Naive thymus-derived CD4-positive, alpha-beta T cell (primary cell): Measurements from ENCODE around the gene KRT14. TPM values are rescaled to one million over a fixed set of nuclear protein-coding genes. Genes with fewer than 3 reads are reported as not detected.
"Not testable (repeated sequence)": the region's sequence is repeated elsewhere in the genome, so short reads cannot be mapped to it uniquely, and the experiment has no call there.

ENCODE experiments used
- ATAC-seq: fragments of 150-1000 bp; cut with Tn5 transposase; 2 replicates; pipeline ENCODE4 v1.10.0; 2021; ENCODE audit warnings: mild to moderate bottlenecking, moderate library complexity
- CTCF ChIA-PET: fragments of 350-600 bp; sonication (Branson Sonifier 250); formaldehyde crosslinking; loops from one replicate; lab custom pipeline; 2021; ENCODE audit warnings: antibody characterized with exemption; lab: Charles Lee
- POLR2A ChIA-PET: fragments of 350-600 bp; sonication (Branson Sonifier 250); formaldehyde crosslinking; loops from one replicate; lab custom pipeline; 2021; ENCODE audit warnings: antibody characterized with exemption, inconsistent platforms; lab: Charles Lee
- DNase-seq, 9 donors: peaks; one replicate each; pipeline versions ENCODE4 v3.0.0 to v3.0.0-alpha.2; 2020 to 2022; ENCODE audit warnings: mixed read lengths in 1 of 9
- H3K27ac ChIP-seq: one replicate; pipeline ENCODE4 v1.7.0; 2013; ENCODE audit warnings: mild to moderate bottlenecking, low read depth, low read length, moderate library complexity
- H3K27me3 ChIP-seq, 2 donors: one replicate each; pipeline ENCODE4 v1.7.0; 2013; ENCODE audit warnings: low read length in 2 of 2, mild to moderate bottlenecking in 2 of 2, moderate library complexity in 2 of 2; ENCODE audit not compliant: control insufficient read depth in 2 of 2, insufficient read depth in 2 of 2
- H3K36me3 ChIP-seq, 3 experiments: 1 replicate in 2 of 3; 2 replicates in 1 of 3; pipeline ENCODE4 v1.7.0; 2013; ENCODE audit warnings: low read length in 3 of 3, mild to moderate bottlenecking in 3 of 3, moderate library complexity in 1 of 3; ENCODE audit not compliant: insufficient read depth in 3 of 3, control insufficient read depth in 2 of 3
- H3K4me1 ChIP-seq, 2 donors: one replicate each; pipeline ENCODE4 v1.7.0; 2013; ENCODE audit warnings: low read length in 2 of 2, mild to moderate bottlenecking in 2 of 2, moderate library complexity in 1 of 2; ENCODE audit not compliant: control insufficient read depth in 2 of 2, insufficient read depth in 2 of 2
- H3K4me3 ChIP-seq: 2 replicates; pipeline ENCODE4 v1.7.0; 2013; ENCODE audit warnings: mild to moderate bottlenecking, low read length
- H3K9me3 ChIP-seq, 3 experiments: 1 replicate in 2 of 3; 2 replicates in 1 of 3; pipeline ENCODE4 v1.7.0; 2013; ENCODE audit warnings: low read length in 3 of 3; ENCODE audit not compliant: control insufficient read depth in 2 of 3
- H3K27ac Mint-ChIP-seq, 9 donors: one replicate each; pipeline ENCODE4 v1.8.0; 2020 to 2022; ENCODE audit warnings: mixed read lengths in 9 of 9, mild to moderate bottlenecking in 8 of 9, moderate library complexity in 5 of 9, inconsistent platforms in 2 of 9
- H3K27me3 Mint-ChIP-seq, 5 donors: one replicate each; pipeline ENCODE4 v1.8.0; 2021 to 2022; ENCODE audit warnings: mixed read lengths in 5 of 5, mild to moderate bottlenecking in 1 of 5
- H3K36me3 Mint-ChIP-seq, 5 donors: one replicate each; pipeline ENCODE4 v1.8.0; 2020 to 2022; ENCODE audit warnings: mixed read lengths in 5 of 5, mild to moderate bottlenecking in 3 of 5, inconsistent platforms in 1 of 5
- H3K4me1 Mint-ChIP-seq, 7 donors: one replicate each; pipeline ENCODE4 v1.8.0; 2020 to 2022; ENCODE audit warnings: mixed read lengths in 7 of 7, mild to moderate bottlenecking in 3 of 7, inconsistent platforms in 1 of 7
- H3K4me3 Mint-ChIP-seq, 10 donors: one replicate each; pipeline ENCODE4 v1.8.0; 2020 to 2022; ENCODE audit warnings: mild to moderate bottlenecking in 10 of 10, mixed read lengths in 10 of 10, moderate library complexity in 6 of 10, inconsistent platforms in 2 of 10
- H3K9me3 Mint-ChIP-seq, 11 donors: one replicate each; pipeline ENCODE4 v1.8.0; 2020 to 2022; ENCODE audit warnings: mixed read lengths in 11 of 11, mild to moderate bottlenecking in 4 of 11, inconsistent platforms in 1 of 11, moderate library complexity in 1 of 11
- intact Hi-C, 2 donors: fragments of 100-400 bp; cut with micrococcal nuclease; formaldehyde crosslinking; loops; one replicate each; pipeline ENCODE4 v1.15.1; 2023
- polyA plus RNA-seq, 2 donors: library from polyadenylated mRNA; unstranded; fragments of 300-500 nt; fragmentation: Illumina TruSeq; gene quantifications; one replicate each; pipeline ENCODE4 v1.2.3, GENCODE V29; 2021
- total RNA-seq, 6 experiments: library from RNA in 5 of 6; stranded (reverse) in 5 of 6; gene quantifications; 1 replicate in 5 of 6; 2 replicates in 1 of 6; pipeline ENCODE4 v1.2.3 and lab custom pipeline; 2021 to 2026

The KRT14 gene
- total and polyA plus RNA-seq, 7 experiments from 2014 or later: not detected

GRCh38 chr17:41631025-41631897, 44.6 kb upstream of the KRT14 start:
- no peak for ATAC-seq

GRCh38 chr17:41629826-41630670, 43.4 kb upstream of the KRT14 start:
- POLR2A ChIA-PET: no interaction called here
- Mint-ChIP-seq H3K4me1 (peaks cover 0 to 5% (median 0%) of the 10 kb centered on the region in 7 donors), H3K4me3 (no peak overlapping the region), H3K27ac (no peak overlapping the region), H3K27me3 (peaks cover 0 to 4% (median 0%) of the 10 kb centered on the region in 5 donors), H3K36me3 (no peaks in the 10 kb centered on the region), H3K9me3 (no peaks in the 10 kb centered on the region)
- DNase-seq (no peak), ATAC-seq (no peak)
- H3K36me3 ChIP-seq: no peaks in the 10 kb centered on the region
- no peaks in the 10 kb centered on the region for H3K4me1 ChIP-seq
- no peaks in the 10 kb centered on the region for H3K27me3 ChIP-seq
- CTCF ChIA-PET: interaction anchor here (0.6 kb wide), 1 partner anchor 242 kb away, joined by 3 read pairs; no protein-coding TSS in a partner anchor
- no peak overlapping the region for H3K4me3 ChIP-seq
- no peak overlapping the region for H3K27ac ChIP-seq
- intact Hi-C loops: no loop called here
- H3K9me3 ChIP-seq: no peaks in the 10 kb centered on the region

More at GRCh38 chr17:41631025-41631897, 44.6 kb upstream of the KRT14 start:
- Histone ChIP-seq H3K27me3 (no peaks in the 10 kb centered on the region), H3K9me3 (no peaks in the 10 kb centered on the region), H3K4me3 (no peak overlapping the region), H3K4me1 (no peaks in the 10 kb centered on the region), H3K27ac (no peak overlapping the region), H3K36me3 (no peaks in the 10 kb centered on the region)
- Mint-ChIP-seq H3K27ac (no peak overlapping the region), H3K4me3 (no peak overlapping the region), H3K9me3 (no peaks in the 10 kb centered on the region), H3K36me3 (no peaks in the 10 kb centered on the region), H3K27me3 (peaks cover 0 to 4% (median 0%) of the 10 kb centered on the region in 5 donors), H3K4me1 (peaks cover 0 to 5% (median 0%) of the 10 kb centered on the region in 7 donors)
- CTCF ChIA-PET: no interaction called here
- POLR2A ChIA-PET: no interaction called here
- no peak for DNase-seq
- intact Hi-C loops: no loop called here

GRCh38 chr17:41629316-41629715, 42.6 kb upstream of the KRT14 start:
- Histone ChIP-seq H3K4me1 (no peaks in the 10 kb centered on the region), H3K27ac (no peak overlapping the region), H3K4me3 (no peak overlapping the region), H3K9me3 (no peaks in the 10 kb centered on the region), H3K27me3 (no peaks in the 10 kb centered on the region), H3K36me3 (no peaks in the 10 kb centered on the region)
- DNase-seq (no peak), ATAC-seq (no peak)
- H3K9me3 Mint-ChIP-seq: no peaks in the 10 kb centered on the region
- intact Hi-C loops: no loop called here
- no peak overlapping the region for H3K4me3 Mint-ChIP-seq
- H3K27me3 Mint-ChIP-seq: peaks cover 0 to 4% (median 0%) of the 10 kb centered on the region in 5 donors
- H3K36me3 Mint-ChIP-seq: no peaks in the 10 kb centered on the region
- POLR2A ChIA-PET: no interaction called here
- no peak overlapping the region for H3K27ac Mint-ChIP-seq
- H3K4me1 Mint-ChIP-seq: peaks cover 0 to 5% (median 0%) of the 10 kb centered on the region in 7 donors
- CTCF ChIA-PET: no interaction called here

- H3K4me3 ChIP-seq, H3K36me3 Mint-ChIP-seq, H3K27me3 Mint-ChIP-seq, DNase-seq, H3K27ac Mint-ChIP-seq, H3K9me3 Mint-ChIP-seq, H3K27ac ChIP-seq, H3K4me3 Mint-ChIP-seq, H3K4me1 ChIP-seq, POLR2A ChIA-PET, intact Hi-C loops, H3K27me3 ChIP-seq, ATAC-seq, H3K36me3 ChIP-seq, CTCF ChIA-PET, H3K9me3 ChIP-seq, H3K4me1 Mint-ChIP-seq: not testable (repeated sequence)
These were observed 42.0 kb upstream of the KRT14 start for GRCh38 chr17:41628621-41629255.

- CTCF ChIA-PET, H3K4me1 Mint-ChIP-seq: not testable (repeated sequence)
These were observed 41.3 kb upstream of the KRT14 start for GRCh38 chr17:41628073-41628370.

GRCh38 chr17:41627316-41628072, 40.8 kb upstream of the KRT14 start:
- no peak overlapping the region for H3K27ac ChIP-seq
- H3K27ac Mint-ChIP-seq: no peak overlapping the region
- ChIA-PET POLR2A (no interaction called here), CTCF (no interaction called here)
- intact Hi-C loops: no loop called here
- no peaks in the 10 kb centered on the region for H3K9me3 Mint-ChIP-seq
- H3K4me3 ChIP-seq: no peak overlapping the region
- no peaks in the 10 kb centered on the region for H3K9me3 ChIP-seq
- ATAC-seq (no peak), DNase-seq (no peak)
- peaks cover 0 to 5% (median 0%) of the 10 kb centered on the region in 7 donors for H3K4me1 Mint-ChIP-seq
- H3K4me1 ChIP-seq: no peaks in the 10 kb centered on the region
- no peak overlapping the region for H3K4me3 Mint-ChIP-seq
- H3K27me3 Mint-ChIP-seq: peaks cover 0 to 4% (median 0%) of the 10 kb centered on the region in 5 donors
- H3K27me3 ChIP-seq: no peaks in the 10 kb centered on the region
- H3K36me3 Mint-ChIP-seq: no peaks in the 10 kb centered on the region
- H3K36me3 ChIP-seq: no peaks in the 10 kb centered on the region

More at GRCh38 chr17:41628073-41628370, 41.3 kb upstream of the KRT14 start:
- H3K9me3 Mint-ChIP-seq, H3K4me1 ChIP-seq, H3K27me3 Mint-ChIP-seq, H3K36me3 ChIP-seq, H3K9me3 ChIP-seq, ATAC-seq, H3K36me3 Mint-ChIP-seq, H3K4me3 Mint-ChIP-seq, DNase-seq, POLR2A ChIA-PET, H3K27me3 ChIP-seq, H3K27ac Mint-ChIP-seq, intact Hi-C loops, H3K27ac ChIP-seq, H3K4me3 ChIP-seq: not testable (repeated sequence)
